Stimulated activated CD4-positive, alpha-beta T cell treated with anti-CD3 and anti-CD28 coated beads, TNF-alpha, amount 100 ng/mL, for 4 hours (primary cell): Measurements from ENCODE around the gene NSUN5.
"Not testable (repeated sequence)": the region's sequence is repeated elsewhere in the genome, so short reads cannot be mapped to it uniquely, and the experiment has no call there.

Experiments
- DNase-seq, 3 experiments: peaks; one replicate each; pipeline ENCODE4 v3.0.0-alpha.2; 2020; ENCODE audit warnings: low read depth in 3 of 3

Gene NSUN5

GRCh38 chr7:73297235-73297634, 11.4 kb downstream of the NSUN5 start:
- not testable (repeated sequence) for DNase-seq

- not testable (repeated sequence) for DNase-seq
Observed at GRCh38 chr7:73277210-73277609, 31.4 kb downstream of the NSUN5 start.

GRCh38 chr7:73267813-73268212, 40.8 kb downstream of the NSUN5 start:
- not testable (repeated sequence) for DNase-seq

- not testable (repeated sequence) for DNase-seq
Observed at GRCh38 chr7:73266719-73267368, 41.8 kb downstream of the NSUN5 start.

- not testable (repeated sequence) for DNase-seq
Observed at GRCh38 chr7:73262416-73262815, 46.2 kb downstream of the NSUN5 start.
